K562 (cell line): Measurements from ENCODE around the gene GABARAP. TPM values are rescaled to one million over a fixed set of nuclear protein-coding genes. Genes with fewer than 3 reads are reported as not detected.
A peak's percentile ranks its signal among the peaks of the same experiment; 100 is the strongest.

Source experiments
- ATF3 ChIP-seq, 2 experiments: fragments of 450-650 bp in 1 of 2; sonication (generic) in 1 of 2; formaldehyde crosslinking in 1 of 2; IDR thresholded peaks in 1 of 2; conservative IDR thresholded peaks in 1 of 2; 2 replicates each; pipeline versions ENCODE4 v1.6.1 to v1.8.1; 2016 to 2023; ENCODE audit warnings: mild to moderate bottlenecking in 2 of 2, moderate library complexity in 2 of 2, inconsistent platforms in 1 of 2, missing genetic modification reagents in 1 of 2
- CAMTA2 ChIP-seq: fragments of 250-450 bp; sonication (Bioruptor Pico); conservative IDR thresholded peaks from 2 replicates; pipeline ENCODE4 v1.5.1; 2022
- CREB1 ChIP-seq, 2 experiments: sonication (generic) in 1 of 2; formaldehyde crosslinking in 1 of 2; IDR thresholded peaks; 2 replicates each; pipeline versions ENCODE4 v1.6.1 to v1.8.0; 2012 to 2022; ENCODE audit warnings: inconsistent platforms in 1 of 2, mild to moderate bottlenecking in 1 of 2, missing genetic modification reagents in 1 of 2, moderate library complexity in 1 of 2
- EWSR1 ChIP-seq: fragments of 450-650 bp; IDR thresholded peaks from 2 replicates; pipeline ENCODE4 v1.6.1; 2018; ENCODE audit warnings: borderline replicate concordance, mild to moderate bottlenecking, low read depth, moderate library complexity; ENCODE audit not compliant: partially characterized antibody
- GATAD2B ChIP-seq: fragments of 450-650 bp; IDR thresholded peaks from 2 replicates; pipeline ENCODE4 v1.6.1; 2017; ENCODE audit warnings: mild to moderate bottlenecking, borderline replicate concordance
- POLR2B ChIP-seq: fragments of 450-650 bp; IDR thresholded peaks from 2 replicates; pipeline ENCODE4 v1.6.1; 2018; ENCODE audit warnings: low read depth; ENCODE audit not compliant: partially characterized antibody
- RBM34 ChIP-seq: fragments of 200-400 bp; formaldehyde crosslinking; IDR thresholded peaks from 2 replicates; pipeline ENCODE4 v1.6.1; 2018; ENCODE audit warnings: low read length, borderline replicate concordance; ENCODE audit not compliant: insufficient read depth
- SMAD4 ChIP-seq: fragments of 250-450 bp; sonication (Bioruptor Pico); conservative IDR thresholded peaks from 2 replicates; pipeline ENCODE4 v1.8.0; 2021; ENCODE audit warnings: inconsistent platforms, mild to moderate bottlenecking, moderate library complexity
- SREBF2 ChIP-seq: sonication (generic); formaldehyde crosslinking; IDR thresholded peaks from 2 replicates; pipeline ENCODE4 v1.4.0; 2020; ENCODE audit warnings: mild to moderate bottlenecking, missing genetic modification reagents
- STAT5B ChIP-seq: fragments of 250-450 bp; sonication (Bioruptor Pico); IDR thresholded peaks from 2 replicates; pipeline ENCODE4 v1.8.0; 2021; ENCODE audit warnings: mild to moderate bottlenecking, inconsistent platforms
- ZNF407 ChIP-seq: fragments of 450-650 bp; IDR thresholded peaks from 2 replicates; pipeline ENCODE4 v1.6.1; 2016; ENCODE audit warnings: low read depth
- ZNF699 ChIP-seq: fragments of 250-450 bp; sonication (Bioruptor Pico); IDR thresholded peaks from 2 replicates; pipeline ENCODE4 v1.8.0; 2021; ENCODE audit warnings: mild to moderate bottlenecking, moderate library complexity; ENCODE audit not compliant: insufficient replicate concordance
- ZNF707 ChIP-seq: fragments of 250-450 bp; sonication (Bioruptor Pico); conservative IDR thresholded peaks from 2 replicates; pipeline ENCODE4 v1.8.0; 2022; ENCODE audit warnings: inconsistent platforms, mild to moderate bottlenecking, moderate library complexity
- polyA plus RNA-seq, 8 experiments: library from polyadenylated mRNA; depleted of rRNA in 4 of 8; stranded (reverse) in 5 of 8; unstranded in 3 of 8; fragments of >200 nt; fragmentation: Nextera tagmentation in 2 of 8; fragmentation: Illumina TruSeq in 1 of 8; extraction: Ambion mirVana in 2 of 8; extraction: Trizol in 1 of 8; gene quantifications; 2 replicates each; pipeline versions ENCODE4 v1.2.1 to v1.2.3, GENCODE V29; 2011 to 2014; ENCODE audit warnings: inconsistent platforms in 1 of 8, missing spikeins in 1 of 8
- total RNA-seq, 7 experiments: library from RNA; depleted of rRNA in 6 of 7; stranded (reverse); fragments of >200 nt in 6 of 7; fragmentation: Illumina TruSeq in 2 of 7; extraction: Trizol in 2 of 7; gene quantifications; 2 replicates each; pipeline versions ENCODE4 v1.2.1 to v1.2.3, GENCODE V29; 2011 to 2021; ENCODE audit warnings: low replicate concordance in 1 of 7
- TF ChIP-seq, protein P1 (sequence below): fragments of 250-450 bp; sonication (Bioruptor Pico); IDR thresholded peaks from 2 replicates; pipeline ENCODE4 v1.9.0; 2021; ENCODE audit warnings: mild to moderate bottlenecking, inconsistent platforms

GABARAP gene
- total and polyA plus RNA-seq, 9 of the 15 experiments (the other 6 are each of a cell fraction or from before 2014, with no cell fraction given) = 47.5 to 373 (median 152) TPM

DNA sequence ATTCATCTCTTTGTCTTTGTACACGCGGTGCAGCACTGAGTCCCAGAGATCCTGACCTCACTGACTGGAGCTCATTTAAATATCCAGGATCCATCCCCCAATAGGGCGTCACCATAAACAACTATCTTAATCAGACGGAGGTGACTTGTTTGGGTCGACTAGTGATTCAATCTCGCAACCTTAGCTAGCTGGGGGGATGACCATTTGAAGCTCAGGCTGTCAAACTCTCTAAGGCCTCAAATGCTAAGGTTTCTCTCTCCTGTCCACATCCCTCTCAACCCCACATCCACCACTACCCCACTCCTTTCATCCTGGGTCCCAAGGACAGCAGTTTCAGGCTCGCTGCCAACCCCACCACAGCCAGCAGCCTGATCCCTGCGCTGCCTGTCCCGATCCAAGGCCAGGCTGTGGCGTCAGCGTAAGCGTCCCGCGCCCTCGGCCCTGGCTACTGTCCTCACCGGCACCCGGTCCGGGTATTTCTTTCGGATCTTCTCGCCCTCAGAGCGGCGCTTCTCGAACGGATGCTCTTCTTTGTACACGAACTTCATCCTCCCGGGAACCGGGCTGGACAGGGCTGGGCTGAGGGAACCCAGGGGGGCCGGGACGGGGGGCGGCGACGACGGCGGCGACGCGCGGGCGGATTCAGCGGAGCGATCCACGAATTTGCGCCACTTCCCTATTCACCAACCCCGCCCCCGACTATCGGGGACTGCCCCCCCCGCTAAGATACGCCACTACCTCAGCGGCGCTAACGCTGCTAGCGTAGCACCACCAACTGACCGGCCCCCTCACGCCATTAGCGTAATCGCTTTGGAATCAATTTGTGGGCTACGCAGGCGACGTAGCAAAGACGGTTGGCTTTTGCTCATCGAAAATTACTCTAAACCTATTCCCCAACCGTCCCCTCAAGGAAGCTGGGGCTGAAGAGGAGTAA lies at the start of gene GABARAP (continued):
- TF ChIP-seq RBM34 (no peak), CREB1 (IDR thresholded peaks at IDR 0.05) (0 out of 2 replicates have a peak, but pooled peaks have one; percentile 31), CREB1 (CRISPR knock-in tag; IDR thresholded peaks at IDR 0.05) (peak; percentile 47; the same call in 1 of the 2 replicates), STAT5B (no peak), EWSR1 (no peak), CAMTA2 (CRISPR knock-in tag) (no peak), POLR2B (peak; percentile 47), ZNF699 (CRISPR knock-in tag) (no peak), ZNF407 (no peak), ATF3 (IDR thresholded peaks at IDR 0.05) (no peak; the same call in none of the 2 replicates), ATF3 (CRISPR knock-in tag; conservative IDR thresholded peaks at IDR 0.05) (no peak), SMAD4 (CRISPR knock-in tag) (peak; percentile 33), ZNF707 (no peak), GATAD2B (no peak), SREBF2 (CRISPR knock-in tag) (no peak)
- TF ChIP-seq, protein P1, sequence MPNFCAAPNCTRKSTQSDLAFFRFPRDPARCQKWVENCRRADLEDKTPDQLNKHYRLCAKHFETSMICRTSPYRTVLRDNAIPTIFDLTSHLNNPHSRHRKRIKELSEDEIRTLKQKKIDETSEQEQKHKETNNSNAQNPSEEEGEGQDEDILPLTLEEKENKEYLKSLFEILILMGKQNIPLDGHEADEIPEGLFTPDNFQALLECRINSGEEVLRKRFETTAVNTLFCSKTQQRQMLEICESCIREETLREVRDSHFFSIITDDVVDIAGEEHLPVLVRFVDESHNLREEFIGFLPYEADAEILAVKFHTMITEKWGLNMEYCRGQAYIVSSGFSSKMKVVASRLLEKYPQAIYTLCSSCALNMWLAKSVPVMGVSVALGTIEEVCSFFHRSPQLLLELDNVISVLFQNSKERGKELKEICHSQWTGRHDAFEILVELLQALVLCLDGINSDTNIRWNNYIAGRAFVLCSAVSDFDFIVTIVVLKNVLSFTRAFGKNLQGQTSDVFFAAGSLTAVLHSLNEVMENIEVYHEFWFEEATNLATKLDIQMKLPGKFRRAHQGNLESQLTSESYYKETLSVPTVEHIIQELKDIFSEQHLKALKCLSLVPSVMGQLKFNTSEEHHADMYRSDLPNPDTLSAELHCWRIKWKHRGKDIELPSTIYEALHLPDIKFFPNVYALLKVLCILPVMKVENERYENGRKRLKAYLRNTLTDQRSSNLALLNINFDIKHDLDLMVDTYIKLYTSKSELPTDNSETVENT = no peak
